Keratinocyte (primary cell): ENCODE results near the gene WDR33. TPM values are rescaled to one million over a fixed set of nuclear protein-coding genes. Genes with fewer than 3 reads are reported as not detected.
"Not testable (repeated sequence)": the region's sequence is repeated elsewhere in the genome, so short reads cannot be mapped to it uniquely, and the experiment has no call there.

Experiments used
- DNase-seq: peaks from one replicate; pipeline ENCODE4 v3.0.0-alpha.2; 2011; ENCODE audit warnings: low read depth, missing footprints, low spot score
- FAIRE-seq: peaks from 2 replicates; lab custom pipeline; 2011; peaks lifted over from hg19 to GRCh38; lab: Jason Lieb, UNC
- H2AFZ ChIP-seq: 2 replicates; pipeline ENCODE4 v1.6.0; 2012; ENCODE audit warnings: low read length, control low read depth, inconsistent platforms; ENCODE audit not compliant: control insufficient read depth
- H3K27ac ChIP-seq: 2 replicates; pipeline ENCODE4 v1.5.1; 2011; ENCODE audit warnings: low read length; ENCODE audit not compliant: control insufficient read depth, insufficient read depth
- H3K27me3 ChIP-seq: 3 replicates; pipeline ENCODE4 v1.6.0; 2011; ENCODE audit warnings: low read length; ENCODE audit not compliant: control insufficient read depth, insufficient read depth; ENCODE audit errors: extremely low read depth
- H3K36me3 ChIP-seq, 2 experiments: 2 replicates in 1 of 2; 3 replicates in 1 of 2; pipeline ENCODE4 v1.5.1; 2011; ENCODE audit warnings: low read length in 2 of 2, mild to moderate bottlenecking in 1 of 2; ENCODE audit not compliant: control insufficient read depth in 2 of 2, insufficient read depth in 2 of 2; ENCODE audit errors: extremely low read depth in 1 of 2
- H3K4me1 ChIP-seq: 3 replicates; pipeline ENCODE4 v1.5.1; 2011; ENCODE audit warnings: low read length; ENCODE audit not compliant: control insufficient read depth, insufficient read depth; ENCODE audit errors: extremely low read depth
- H3K4me2 ChIP-seq: 3 replicates; pipeline ENCODE4 v1.6.0; 2011; ENCODE audit warnings: low read depth, low read length; ENCODE audit not compliant: control insufficient read depth, insufficient read depth; ENCODE audit errors: extremely low read depth
- H3K4me3 ChIP-seq, 3 experiments: fragments of 200-600 bp in 1 of 3; sonication (generic) in 1 of 3; 2 replicates in 2 of 3; 3 replicates in 1 of 3; pipeline ENCODE4 v1.5.1; 2011 to 2016; ENCODE audit warnings: low read length in 3 of 3, mild to moderate bottlenecking in 3 of 3, control low read depth in 2 of 3, inconsistent platforms in 1 of 3, low read depth in 1 of 3, mixed read lengths in 1 of 3, mixed run types in 1 of 3, moderate library complexity in 1 of 3; ENCODE audit not compliant: control insufficient read depth in 2 of 3, insufficient read depth in 2 of 3; ENCODE audit errors: extremely low read depth in 1 of 3
- H3K79me2 ChIP-seq: 2 replicates; pipeline ENCODE4 v1.6.0; 2012; ENCODE audit warnings: low read length; ENCODE audit not compliant: control insufficient read depth, insufficient read depth
- H3K9ac ChIP-seq: 3 replicates; pipeline ENCODE4 v1.6.0; 2011; ENCODE audit warnings: low read length; ENCODE audit not compliant: control insufficient read depth, insufficient read depth; ENCODE audit errors: extremely low read depth
- H3K9me1 ChIP-seq: 3 replicates; pipeline ENCODE4 v1.6.0; 2011; ENCODE audit warnings: low read length; ENCODE audit not compliant: control insufficient read depth, insufficient read depth; ENCODE audit errors: extremely low read depth
- H3K9me3 ChIP-seq: 2 replicates; pipeline ENCODE4 v1.5.1; 2012; ENCODE audit warnings: low read depth, low read length; ENCODE audit not compliant: control insufficient read depth
- H4K20me1 ChIP-seq: 3 replicates; pipeline ENCODE4 v1.6.0; 2011; ENCODE audit warnings: low read length; ENCODE audit not compliant: control insufficient read depth, insufficient read depth; ENCODE audit errors: extremely low read depth
- EZH2 ChIP-seq: IDR thresholded peaks from one replicate; pipeline ENCODE4 v1.6.1; 2012; ENCODE audit warnings: inconsistent platforms, mild to moderate bottlenecking, low read length, moderate library complexity
- dilution Hi-C: fragments of 300-500 bp; cut with MboI; formaldehyde crosslinking; loops from one replicate; pipeline ENCODE4 v1.7.0; 2020; ENCODE audit warnings: low sequenced_read_pairs; ENCODE audit not compliant: extremely low pct_ligation_motif_present
- polyA plus RNA-seq, 5 experiments: library from polyadenylated mRNA; depleted of rRNA in 3 of 5; stranded (reverse) in 3 of 5; stranded (forward) in 1 of 5; unstranded in 1 of 5; fragments of >200 nt; gene quantifications; 1 replicate in 1 of 5; 2 replicates in 3 of 5; 3 replicates in 1 of 5; pipeline versions ENCODE4 v1.2.1 to v1.2.3, GENCODE V29; 2011 to 2012; ENCODE audit warnings: missing spikeins in 2 of 5, low read depth in 1 of 5, low replicate concordance in 1 of 5
- TF ChIP-seq, protein P1 (sequence below), 3 experiments: IDR thresholded peaks in 1 of 3; conservative IDR thresholded peaks in 1 of 3; optimal IDR thresholded peaks in 1 of 3; 2 replicates in 2 of 3; 3 replicates in 1 of 3; pipeline versions ENCODE3 to v1.5.1; 2011; ENCODE audit warnings: low read length in 3 of 3, mild to moderate bottlenecking in 3 of 3, moderate library complexity in 2 of 3, control low read depth in 1 of 3, inconsistent platforms in 1 of 3; ENCODE audit not compliant: insufficient read depth in 2 of 3; ENCODE audit errors: extremely low read depth in 1 of 3

The WDR33 gene
- polyA plus RNA-seq, 1 donor (not counting 4 experiments of a cell fraction or from before 2014, with no cell fraction given) = 44.5 TPM

DNA sequence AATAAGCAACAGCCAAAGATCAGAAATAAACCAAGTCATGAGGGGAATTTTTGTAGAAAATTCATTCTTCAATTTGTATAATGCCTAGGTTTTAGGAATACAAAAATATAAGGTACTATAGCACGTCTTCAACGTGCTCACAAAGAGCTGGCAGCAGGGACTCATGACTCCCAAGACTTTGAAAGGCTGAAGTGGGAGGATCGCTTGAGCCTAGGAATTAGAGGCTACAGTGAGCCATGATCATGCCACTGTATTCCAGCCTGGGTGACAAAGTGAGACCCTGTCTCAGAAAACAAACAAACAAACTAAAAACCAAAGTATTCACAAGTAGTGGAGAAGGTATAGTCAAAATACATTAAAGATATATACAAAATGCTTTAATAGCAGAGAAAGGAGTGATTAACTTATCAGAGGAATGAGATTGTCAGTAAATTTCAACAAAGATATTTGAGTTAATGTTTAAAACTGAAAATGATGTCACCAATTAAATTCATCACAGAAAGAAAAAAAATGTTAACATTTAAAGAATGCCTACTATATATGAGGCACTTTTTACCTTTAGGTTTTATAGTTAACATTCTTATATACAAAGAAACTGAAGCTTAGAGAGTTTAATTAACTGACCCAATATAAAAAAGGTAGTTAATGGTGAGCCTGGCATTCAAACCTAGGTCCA lies 3.2 kb downstream of the WDR33 start:
- H3K36me3 ChIP-seq = no peaks in the 10 kb centered on the region
- no peaks in the 10 kb centered on the region for H3K9me1 ChIP-seq
- no peak overlapping the region for H3K27ac ChIP-seq
- peaks cover 18% of the 10 kb centered on the region for H4K20me1 ChIP-seq
- H3K9ac ChIP-seq = no peak overlapping the region
- no peaks in the 10 kb centered on the region for H3K27me3 ChIP-seq
- no peaks in the 10 kb centered on the region for H3K9me3 ChIP-seq
- DNase-seq (no peak), FAIRE-seq (no peak)
- no peak overlapping the region for H2AFZ ChIP-seq
- peak overlapping the region; percentile 24 for H3K4me2 ChIP-seq
- peaks cover 80% of the 10 kb centered on the region for H3K79me2 ChIP-seq
- no peak overlapping the region for H3K4me3 ChIP-seq
- dilution Hi-C loops = no loop called here
- no peak for TF ChIP-seq EZH2
- TF ChIP-seq, protein P1, sequence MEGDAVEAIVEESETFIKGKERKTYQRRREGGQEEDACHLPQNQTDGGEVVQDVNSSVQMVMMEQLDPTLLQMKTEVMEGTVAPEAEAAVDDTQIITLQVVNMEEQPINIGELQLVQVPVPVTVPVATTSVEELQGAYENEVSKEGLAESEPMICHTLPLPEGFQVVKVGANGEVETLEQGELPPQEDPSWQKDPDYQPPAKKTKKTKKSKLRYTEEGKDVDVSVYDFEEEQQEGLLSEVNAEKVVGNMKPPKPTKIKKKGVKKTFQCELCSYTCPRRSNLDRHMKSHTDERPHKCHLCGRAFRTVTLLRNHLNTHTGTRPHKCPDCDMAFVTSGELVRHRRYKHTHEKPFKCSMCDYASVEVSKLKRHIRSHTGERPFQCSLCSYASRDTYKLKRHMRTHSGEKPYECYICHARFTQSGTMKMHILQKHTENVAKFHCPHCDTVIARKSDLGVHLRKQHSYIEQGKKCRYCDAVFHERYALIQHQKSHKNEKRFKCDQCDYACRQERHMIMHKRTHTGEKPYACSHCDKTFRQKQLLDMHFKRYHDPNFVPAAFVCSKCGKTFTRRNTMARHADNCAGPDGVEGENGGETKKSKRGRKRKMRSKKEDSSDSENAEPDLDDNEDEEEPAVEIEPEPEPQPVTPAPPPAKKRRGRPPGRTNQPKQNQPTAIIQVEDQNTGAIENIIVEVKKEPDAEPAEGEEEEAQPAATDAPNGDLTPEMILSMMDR (optimal IDR thresholded peaks at IDR 0.05 in 1 of 3, IDR thresholded peaks at IDR 0.05 in 1 of 3, conservative IDR thresholded peaks at IDR 0.05 in 1 of 3; ENCODE audit: extremely low read depth in 1 of 3, insufficient read depth in 2 of 3, low read length in 3 of 3) = no peak
- peaks cover 22% of the 10 kb centered on the region for H3K4me1 ChIP-seq

DNA sequence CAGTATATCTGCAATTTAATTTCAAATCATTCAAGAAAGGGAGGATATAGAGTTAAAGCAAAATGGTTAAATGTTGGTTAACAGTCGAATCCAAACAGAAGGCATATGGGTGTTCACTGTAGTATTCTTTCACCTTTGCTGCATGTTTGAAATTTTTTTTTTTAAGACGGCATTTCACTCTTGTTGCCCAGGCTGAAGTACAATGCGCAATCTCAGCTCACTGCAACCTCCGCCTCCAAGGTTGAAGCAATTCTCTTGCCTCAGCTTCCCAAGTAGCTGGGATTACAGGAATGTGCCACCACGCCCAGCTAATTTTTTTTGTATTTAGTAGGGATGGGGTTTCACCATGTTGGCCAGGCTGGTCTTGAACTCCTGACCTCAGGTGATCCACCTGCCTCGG lies 4.1 kb downstream of the WDR33 start:
- H2AFZ ChIP-seq, DNase-seq, H3K4me2 ChIP-seq, H3K27ac ChIP-seq, H3K4me3 ChIP-seq, H3K9ac ChIP-seq, FAIRE-seq, H3K27me3 ChIP-seq, H3K9me1 ChIP-seq, H3K36me3 ChIP-seq, H3K9me3 ChIP-seq, dilution Hi-C loops: not testable (repeated sequence)
- Histone ChIP-seq H3K79me2 (peaks cover 90% of the 10 kb centered on the region), H3K4me1 (peaks cover 22% of the 10 kb centered on the region), H4K20me1 (peaks cover 21% of the 10 kb centered on the region)

DNA sequence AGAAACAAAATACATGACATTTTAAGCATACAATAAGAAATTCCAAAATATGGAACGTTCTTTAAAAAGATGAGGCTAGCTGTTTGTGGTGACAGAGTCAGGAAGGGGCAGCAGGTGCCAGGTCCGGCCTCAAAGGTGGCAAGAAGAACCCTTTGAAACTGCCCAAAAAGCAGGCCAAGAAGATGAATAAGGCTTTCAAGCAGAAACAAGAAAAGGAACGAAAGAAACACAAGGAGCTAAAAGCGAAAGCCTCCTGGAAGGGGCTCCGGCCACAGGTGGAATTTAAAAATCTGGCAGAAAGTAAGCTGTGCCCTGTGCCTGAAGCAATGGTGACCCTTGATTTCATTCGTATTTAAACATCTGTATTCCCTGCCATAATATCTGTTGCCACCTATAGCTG lies 5.5 kb downstream of the WDR33 start:
- peaks cover 17% of the 10 kb centered on the region for H3K4me1 ChIP-seq
- dilution Hi-C loops = no loop called here
- TF ChIP-seq EZH2 = no peak
- TF ChIP-seq, protein P1 (optimal IDR thresholded peaks at IDR 0.05 in 1 of 3, IDR thresholded peaks at IDR 0.05 in 1 of 3, conservative IDR thresholded peaks at IDR 0.05 in 1 of 3; ENCODE audit: extremely low read depth in 1 of 3, insufficient read depth in 2 of 3, low read length in 3 of 3) = no peak
- H3K36me3 ChIP-seq = peaks cover 0 to 5% of the 10 kb centered on the region in 2 experiments
- H3K9ac ChIP-seq = no peak overlapping the region
- H3K27me3 ChIP-seq = no peaks in the 10 kb centered on the region
- H4K20me1 ChIP-seq = peaks cover 29% of the 10 kb centered on the region
- DNase-seq (no peak), FAIRE-seq (no peak)
- H2AFZ ChIP-seq = no peak overlapping the region
- no peak overlapping the region for H3K4me2 ChIP-seq
- no peaks in the 10 kb centered on the region for H3K9me3 ChIP-seq
- H3K27ac ChIP-seq = no peak overlapping the region
- peaks cover 99% of the 10 kb centered on the region for H3K79me2 ChIP-seq
- no peaks in the 10 kb centered on the region for H3K9me1 ChIP-seq
- H3K4me3 ChIP-seq = no peak overlapping the region
